Fibroblast of upper back skin (primary cell): ENCODE results near the gene SIDT1.

Experiments
- DNase-seq: peaks from one replicate; pipeline ENCODE4 v3.0.0-alpha.2; 2013

SIDT1 gene

DNA sequence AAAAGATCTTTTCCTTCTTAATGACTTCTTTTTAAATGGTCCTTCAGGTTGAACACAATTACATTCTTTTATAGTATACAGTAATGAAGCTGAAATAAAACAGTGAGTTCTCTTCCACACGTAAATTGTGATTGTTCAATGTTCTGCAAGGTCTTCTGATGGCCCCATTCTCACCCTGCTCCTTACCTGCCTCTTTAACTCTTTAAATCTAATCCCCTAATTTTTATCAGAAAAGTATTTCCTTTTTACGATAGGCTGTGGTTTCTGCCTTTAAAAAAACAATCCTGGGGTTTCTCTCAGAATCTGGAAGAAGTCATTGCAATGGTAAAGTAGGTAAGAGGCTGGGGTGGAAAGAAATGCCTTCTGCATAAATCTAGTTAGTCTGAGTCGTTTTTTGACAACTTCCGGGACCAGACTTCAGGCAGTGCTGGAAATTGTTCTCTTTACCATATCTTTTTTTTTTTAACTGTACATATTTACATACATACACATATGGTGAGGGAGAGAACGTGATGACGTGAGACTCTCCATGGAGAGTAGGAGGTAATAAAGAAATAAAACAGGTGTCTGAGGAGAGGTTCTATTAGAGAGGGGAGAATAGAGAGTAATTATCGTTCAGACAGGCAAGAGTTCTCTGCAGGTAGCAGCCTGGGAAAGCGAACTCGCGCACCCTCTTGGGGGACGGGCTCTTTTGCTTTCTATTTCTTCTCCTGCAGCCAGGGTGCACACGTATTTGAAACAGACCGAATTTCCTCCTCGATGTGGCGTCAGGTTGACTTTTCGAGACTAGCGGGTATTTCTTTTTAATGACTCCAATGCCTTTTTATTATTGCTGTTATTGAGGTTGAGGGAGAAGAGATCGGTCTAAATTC is at the start of gene SIDT1:
SIDT1 (plus strand) TSS at position 730 of the 872 bp plus-strand sequence. CDS start 467 bp downstream, outside the sequence.
- DNase-seq: no peak

DNA sequence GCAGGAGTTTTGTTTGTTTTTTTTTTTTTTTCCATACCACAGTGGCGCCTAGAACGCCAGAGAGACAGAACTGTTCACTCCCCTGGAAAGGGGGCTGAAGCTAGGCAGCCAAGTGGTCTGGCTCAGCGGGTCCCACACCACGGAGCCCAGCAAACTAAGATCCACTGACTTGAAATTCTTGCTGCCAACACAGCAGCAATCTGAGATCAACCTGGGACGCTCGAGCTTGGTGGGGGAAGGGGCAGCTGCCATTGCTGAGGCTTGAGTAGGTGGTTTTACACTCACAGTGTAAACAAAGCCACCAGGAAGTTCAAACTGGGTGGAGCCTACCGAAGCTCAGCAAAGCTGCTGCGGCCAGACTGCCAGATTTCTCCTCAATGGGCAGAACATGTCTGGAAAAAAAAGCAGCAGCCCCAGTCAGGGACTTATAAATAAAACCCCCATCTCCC is 47.2 kb upstream of the SIDT1 start:
- no peak for DNase-seq

DNA sequence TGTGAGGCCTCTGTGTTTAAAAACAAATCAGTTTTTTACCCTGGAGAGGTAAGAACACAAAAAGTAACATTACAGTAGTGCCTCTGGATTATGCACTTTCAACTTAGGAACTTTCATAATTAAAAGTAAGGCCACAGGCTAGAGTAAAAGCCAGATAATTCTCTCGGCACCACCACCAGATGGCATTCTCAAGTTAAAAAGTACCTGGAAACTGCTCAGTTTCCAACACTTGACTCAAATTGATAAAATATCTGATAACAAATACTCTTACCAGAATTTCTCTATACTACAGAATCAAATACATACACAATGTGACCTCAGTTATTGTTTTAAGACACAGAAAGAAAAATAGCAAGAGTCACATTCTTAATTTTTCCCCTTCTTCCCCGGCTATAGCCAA is 37.3 kb upstream of the SIDT1 start:
- DNase-seq: peak; percentile 32

DNA sequence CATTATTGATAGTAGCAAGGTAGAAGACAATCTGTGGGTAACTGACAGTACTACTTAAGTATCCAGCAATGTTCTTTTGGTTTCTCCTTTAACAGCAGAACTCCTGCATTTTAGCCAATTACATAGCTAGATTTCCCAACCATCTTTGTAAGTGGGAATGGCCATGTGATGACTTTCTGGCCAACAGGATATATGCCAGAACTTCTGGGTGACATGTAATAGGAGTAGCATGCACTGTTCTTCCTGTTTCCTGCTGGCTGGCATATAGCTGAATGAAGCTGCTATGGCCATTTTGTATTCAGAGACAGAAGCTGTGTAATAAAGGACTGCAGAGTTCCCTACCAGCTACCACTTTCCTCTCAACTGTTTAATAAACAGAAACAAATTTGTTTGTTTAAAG is 35.4 kb upstream of the SIDT1 start:
- peak; percentile 28 for DNase-seq

DNA sequence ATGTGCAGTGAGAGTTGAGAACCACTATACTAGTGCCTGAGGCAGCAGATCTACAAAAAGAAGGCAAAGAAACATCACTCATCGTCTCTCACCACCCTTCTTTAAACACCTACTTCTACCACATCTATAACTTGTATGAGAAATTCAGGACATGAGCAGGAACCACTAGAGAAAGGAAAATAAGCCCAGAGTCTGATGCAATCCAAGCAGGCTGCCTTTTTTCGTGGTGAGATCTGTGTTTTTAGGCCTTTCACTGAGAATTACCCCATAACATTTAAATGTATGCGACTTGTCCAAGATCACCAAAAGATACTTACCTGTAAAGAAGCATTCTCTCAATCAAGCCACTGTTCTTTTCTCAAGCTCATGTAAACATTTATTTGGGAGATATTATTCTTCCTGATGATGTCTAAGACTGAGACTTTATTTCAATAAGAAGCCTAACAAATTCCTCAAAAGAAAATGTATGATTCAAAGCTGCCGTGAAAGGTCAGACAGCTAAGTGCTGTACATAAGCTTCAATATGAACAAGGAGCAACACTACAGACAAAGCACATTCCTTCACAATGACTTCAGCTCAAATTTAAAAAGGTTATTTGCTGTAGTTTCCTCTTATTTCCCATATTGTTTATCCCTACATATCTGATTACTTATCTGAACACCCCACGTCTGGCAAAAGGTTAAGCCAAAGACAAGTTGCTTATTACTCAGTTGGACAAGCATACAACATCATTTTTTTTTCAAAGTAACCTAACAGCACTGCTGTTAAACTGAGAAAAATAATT is 33.9 kb upstream of the SIDT1 start:
- DNase-seq: peak; percentile 62

DNA sequence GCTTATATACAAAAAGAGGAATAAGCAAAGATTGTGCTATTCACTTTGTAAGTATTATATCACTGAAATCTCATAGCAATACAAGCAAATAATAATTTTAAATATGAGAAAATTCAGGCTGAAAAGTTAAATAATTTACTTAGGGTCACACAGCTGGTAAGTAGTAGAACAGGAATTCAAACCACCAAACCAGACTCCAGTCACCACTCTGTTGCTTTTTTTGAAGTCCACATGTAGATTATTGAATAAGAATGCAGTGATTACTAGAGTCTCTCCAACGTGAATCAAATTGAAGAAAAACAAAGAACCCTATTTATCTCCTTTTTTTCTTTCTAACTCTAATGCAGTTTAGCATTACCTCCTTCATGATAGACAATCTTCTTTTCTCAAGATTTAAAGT is 33.3 kb upstream of the SIDT1 start:
- DNase-seq: peak; percentile 7

DNA sequence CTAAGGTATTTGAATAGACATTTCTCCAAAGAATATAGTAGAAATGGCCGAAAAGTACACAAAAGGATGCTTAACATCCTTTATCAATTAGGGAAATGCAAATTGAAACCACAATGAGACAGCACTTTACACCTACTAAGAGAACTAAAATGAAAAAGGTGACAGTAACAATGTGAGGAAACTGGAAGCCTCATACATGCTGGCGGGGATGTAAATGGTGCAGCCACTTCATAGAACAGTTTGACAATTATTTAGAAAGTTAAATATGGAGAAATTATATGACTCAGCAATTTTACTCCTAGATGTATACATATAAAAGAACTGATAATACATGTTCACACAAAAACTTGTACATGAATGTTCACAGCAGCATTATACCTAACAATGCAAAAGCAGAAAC is 30.8 kb upstream of the SIDT1 start:
- no peak for DNase-seq

DNA sequence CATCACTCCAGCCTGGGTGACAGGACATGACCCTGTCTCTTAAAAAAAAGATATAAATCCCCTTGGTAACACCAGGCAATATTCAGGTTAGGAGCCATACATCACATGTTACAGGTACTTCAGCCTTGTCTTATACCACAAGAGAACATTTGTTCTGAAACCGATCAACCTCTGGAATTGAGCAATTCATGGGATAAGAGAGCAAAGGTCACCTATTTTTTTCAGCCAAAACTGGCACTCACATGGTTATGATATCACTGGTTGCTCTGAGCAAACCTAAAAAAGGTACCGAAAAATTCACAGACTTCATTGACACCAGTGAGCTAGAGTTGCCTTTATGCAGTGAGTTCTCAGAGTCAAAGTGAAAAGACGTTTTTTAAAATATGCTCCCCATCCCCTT is 26.5 kb upstream of the SIDT1 start:
- DNase-seq: no peak

DNA sequence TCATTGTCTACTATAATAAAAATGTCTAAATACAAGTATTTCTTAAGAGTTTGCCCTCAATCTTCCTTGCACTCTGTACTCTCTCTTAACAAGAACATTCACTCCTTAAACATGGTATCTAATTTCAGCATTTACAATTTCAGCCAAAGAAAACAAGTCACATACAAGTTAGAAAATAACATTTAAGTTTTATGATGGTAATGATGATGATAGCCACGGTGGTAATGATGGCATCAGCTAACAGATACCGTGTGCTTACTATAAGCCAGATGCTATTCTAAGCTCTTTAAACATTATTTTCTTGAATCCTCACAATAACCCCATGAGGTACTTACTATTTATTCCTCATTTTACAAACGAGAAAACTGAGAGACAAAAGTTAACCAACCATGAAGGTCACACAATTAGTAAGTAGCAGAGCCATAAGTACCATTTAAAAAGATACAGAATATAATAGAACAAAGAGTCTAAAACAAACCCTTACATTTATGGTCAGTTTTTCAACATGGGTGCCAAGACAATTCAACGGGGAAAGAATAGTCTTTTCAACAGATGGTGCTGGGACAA is 24.8 kb upstream of the SIDT1 start:
- DNase-seq: no peak

DNA sequence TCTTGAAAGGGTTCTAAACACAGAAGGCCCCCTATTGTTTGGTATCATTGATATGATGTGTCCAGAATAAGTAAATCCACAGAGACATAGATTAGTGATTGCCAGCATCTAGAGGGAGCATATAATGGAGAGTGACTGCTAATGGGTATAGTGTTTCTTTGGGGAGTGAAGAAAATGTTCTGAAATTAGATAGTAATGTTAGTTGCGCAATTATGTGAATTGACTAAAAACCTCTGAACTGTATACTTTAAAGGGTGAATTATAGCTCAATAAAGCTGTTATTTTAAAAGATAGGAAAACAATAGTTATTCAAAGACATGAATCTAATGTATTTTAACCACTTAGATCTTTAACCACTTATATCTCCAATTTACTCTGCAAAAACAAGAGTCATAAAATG is 23.4 kb upstream of the SIDT1 start:
- no peak for DNase-seq

DNA sequence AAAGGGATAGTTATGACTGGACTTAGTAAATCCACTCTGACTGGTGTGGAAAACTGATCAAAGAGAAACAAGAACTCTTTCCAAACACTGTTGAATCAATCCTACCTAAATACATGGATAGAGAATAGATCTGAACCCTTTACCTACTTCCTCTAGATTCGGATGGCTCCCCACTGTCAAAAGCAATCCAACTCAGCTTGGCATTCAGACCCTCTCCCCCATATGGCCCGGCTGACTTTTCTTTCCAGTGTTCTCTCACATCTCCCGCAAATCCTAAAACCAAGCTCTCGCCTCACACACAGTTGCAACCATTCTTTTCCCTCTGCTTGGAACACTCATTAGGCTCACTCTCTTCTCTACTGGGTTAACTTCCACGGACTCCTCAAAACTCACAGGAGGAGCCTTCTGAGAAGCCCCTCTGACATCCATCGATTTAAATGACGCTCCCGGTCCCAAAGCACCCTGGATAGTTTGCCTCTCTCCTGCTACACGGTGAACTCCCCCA is 18.0 kb upstream of the SIDT1 start:
- DNase-seq: no peak

DNA sequence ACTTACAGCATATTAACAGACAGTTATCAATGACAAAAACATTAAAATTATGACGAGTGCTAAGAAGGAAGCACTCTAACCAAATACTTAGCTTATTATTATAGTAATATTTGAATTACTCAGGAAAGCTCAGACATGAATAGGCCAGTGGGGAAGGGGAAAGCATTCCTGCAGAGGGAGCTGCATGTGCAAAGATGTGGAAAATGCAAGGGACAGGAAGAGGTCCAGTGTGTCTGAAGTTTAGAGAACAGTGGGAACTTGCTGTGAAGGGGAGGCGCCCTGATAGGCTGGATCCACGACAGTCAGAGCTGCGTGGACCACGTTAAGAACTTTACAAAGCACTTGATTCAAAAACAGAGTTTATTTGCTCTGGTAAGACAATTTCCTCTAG is 16.2 kb upstream of the SIDT1 start:
- DNase-seq: no peak

DNA sequence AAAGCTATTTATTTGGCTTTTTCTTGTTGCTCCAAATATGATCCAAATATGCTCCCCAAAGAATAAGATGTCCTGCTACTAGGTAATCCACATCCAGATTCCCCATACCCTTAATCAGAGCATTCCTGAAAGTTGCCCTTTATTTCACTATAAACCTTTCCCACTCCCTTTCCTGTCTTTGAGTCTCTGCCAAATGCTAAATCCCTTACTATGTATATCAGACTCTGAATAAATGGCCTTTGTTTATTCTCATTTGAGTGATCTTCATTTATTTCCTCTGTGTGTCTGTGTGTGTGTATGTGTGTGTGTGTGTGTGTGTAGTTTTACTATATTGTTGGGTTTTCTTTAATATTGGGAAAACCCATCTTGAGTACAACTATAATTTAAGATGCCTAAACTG is 10.4 kb upstream of the SIDT1 start:
- no peak for DNase-seq

DNA sequence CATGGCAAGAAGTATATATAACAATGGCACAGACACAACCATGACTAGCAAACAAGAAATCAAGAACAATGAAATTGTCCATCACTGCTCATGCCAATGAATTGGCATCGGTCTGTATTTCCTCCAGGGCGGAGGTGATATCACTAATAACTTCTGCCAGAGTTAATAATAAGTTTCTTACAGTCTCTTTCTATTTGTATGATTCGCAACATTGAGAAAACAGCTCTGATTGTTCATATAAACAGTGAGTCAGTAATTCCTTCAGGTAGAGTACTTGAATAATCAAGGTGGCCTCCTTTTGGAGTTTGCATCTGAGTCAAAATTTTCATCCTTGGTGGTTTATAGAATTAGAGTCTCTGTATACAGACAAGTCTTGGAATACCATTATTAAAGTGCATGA is 9.1 kb upstream of the SIDT1 start:
- DNase-seq: no peak

DNA sequence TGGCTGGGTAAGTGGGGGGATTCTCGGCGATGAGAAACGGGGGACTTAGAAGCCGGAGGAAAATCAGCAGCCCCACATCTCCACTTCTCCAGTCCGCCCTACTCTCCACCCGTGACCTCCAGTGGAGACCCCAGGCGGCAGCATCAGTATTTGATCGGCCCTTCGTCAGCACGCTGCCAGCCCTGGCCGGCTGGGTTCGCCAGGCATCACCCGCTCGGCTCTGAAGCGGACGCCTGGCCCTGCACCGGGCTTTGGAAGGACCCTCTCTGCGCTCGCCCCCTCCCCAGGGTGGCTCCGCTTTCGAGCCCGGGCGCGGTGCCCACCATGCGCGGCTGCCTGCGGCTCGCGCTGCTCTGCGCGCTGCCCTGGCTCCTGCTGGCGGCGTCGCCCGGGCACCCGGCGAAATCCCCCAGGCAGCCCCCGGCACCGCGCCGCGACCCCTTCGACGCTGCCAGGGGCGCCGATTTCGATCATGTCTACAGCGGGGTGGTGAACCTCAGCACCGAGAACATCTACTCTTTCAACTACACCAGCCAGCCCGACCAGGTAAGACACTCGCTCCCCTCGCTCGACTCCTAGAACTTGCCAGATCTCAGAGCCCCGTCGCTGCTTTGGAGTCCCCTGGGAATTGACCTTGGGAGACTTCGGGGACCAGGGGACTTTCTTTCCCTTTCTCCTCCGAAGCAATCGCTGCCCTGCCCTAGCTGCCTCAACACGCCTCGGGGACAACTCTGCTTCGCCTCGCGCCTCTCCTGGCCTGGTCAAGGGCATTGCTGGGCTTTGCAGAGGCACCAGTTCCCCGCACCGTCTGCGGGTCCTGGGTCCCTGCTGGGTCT is 561 bp downstream of the SIDT1 start:
- DNase-seq: no peak

DNA sequence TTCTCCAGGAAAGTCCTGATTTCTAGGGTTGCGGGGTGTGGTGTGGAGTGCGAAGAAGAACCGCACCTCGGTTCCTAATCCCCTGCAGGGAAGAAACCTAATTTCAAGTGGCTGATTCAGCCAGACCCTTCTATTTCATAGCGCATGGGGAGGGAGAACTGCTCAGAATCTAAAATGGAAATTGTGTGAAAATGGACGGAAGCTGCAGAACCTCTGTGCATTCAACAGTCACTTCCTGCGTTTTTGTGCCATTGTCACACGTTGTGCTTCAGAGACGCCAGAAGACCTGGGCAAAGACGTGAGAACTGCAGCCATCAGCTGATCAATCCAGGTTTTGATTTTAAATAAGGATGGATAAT is 1.2 kb downstream of the SIDT1 start:
- DNase-seq: no peak

DNA sequence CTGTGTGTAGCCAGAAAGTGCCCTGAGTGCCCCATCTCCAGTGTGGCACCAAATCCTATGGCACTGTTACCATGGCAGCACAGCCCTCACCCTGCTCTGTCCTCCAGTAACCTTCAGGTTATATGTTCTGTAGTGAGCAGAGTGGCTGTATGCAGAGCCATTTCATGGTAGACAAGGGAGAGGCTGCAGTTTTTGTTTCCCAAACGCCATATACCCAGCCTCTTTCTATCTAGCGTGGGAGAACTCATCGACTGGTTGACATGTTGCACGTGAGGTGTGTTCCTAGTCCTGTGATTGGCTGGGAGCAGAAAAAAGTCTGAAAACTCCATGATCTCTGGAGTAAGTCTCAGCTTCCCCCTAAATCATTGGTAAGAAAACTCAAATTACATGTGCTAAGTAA is 2.0 kb downstream of the SIDT1 start:
- DNase-seq: no peak

DNA sequence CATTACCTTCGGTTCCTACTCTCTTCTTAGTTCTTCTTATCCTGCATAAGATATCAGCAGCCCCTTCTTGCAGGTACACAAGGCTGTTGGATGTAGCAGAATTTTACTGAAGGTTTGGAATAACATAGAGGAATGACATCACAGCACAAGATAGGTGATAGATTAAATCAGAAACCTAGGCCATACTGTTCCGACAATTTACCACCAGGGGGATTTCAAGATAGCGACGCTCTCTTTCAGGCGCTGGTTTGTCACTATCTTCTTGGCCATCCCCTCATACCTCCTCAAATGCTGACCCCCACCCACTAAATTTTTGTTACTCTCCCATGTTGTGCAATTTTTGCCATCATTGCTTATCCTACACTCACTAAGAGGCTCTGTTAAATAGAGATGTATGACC is 3.5 kb downstream of the SIDT1 start:
- no peak for DNase-seq

DNA sequence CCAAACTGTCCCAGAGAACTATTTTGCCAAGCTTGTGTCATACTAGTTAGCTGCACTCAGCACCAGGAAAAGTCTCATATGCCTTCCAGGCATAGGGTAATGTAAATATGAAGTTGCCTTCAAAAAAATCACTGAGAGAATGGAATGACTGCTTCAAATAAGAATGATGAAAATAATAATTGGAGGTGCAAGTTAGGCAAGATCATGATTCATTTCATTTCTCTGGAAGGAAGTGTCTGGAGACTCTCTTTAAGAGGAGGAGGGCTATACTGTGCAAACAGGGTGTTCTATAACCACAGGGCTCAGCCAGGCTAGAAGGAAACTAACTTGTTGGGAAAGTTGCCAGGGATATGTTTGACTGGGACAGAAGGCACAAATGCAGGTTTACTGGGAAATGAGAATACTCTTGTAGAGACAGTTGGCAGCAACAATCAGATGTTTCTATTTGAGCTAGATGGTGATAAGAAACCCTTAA is 4.3 kb downstream of the SIDT1 start:
- peak; percentile 22 for DNase-seq

DNA sequence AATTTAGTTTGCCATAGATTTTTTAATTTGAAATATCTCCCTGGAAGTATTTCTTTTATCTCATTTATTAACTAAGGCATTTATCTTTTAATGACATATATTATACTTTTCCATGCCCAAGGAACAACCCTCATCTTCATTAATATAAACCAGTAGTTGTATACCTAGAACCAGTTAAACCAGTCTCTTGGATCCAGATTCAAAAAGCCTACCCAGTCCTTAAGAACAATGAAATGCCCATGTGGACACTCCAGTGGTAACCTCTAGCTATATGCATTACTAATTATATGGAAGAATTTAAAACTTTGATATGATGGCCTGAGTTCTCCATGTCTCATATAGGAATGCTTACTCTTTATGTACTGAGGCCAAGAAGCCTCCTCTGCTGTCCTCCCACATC is 4.8 kb downstream of the SIDT1 start:
- DNase-seq: no peak

DNA sequence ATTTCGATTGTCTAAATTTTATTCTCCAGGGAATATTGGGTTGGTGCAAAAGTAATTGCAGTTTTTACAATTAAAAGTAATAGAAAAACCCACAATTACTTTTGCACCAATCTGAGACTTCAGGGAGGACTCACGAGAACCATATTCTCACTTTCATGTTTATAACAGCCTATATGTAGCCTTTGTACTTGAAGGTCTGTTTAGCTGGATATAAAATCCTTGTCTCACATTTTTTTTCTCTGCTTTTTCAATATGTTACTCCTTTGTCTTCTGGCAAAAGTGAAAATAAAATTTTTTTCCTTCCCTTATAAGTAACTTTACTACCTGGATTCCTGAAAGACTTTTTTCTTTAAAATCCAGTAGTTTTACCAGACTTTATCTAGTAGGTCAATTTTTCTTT is 9.2 kb downstream of the SIDT1 start:
- no peak for DNase-seq

DNA sequence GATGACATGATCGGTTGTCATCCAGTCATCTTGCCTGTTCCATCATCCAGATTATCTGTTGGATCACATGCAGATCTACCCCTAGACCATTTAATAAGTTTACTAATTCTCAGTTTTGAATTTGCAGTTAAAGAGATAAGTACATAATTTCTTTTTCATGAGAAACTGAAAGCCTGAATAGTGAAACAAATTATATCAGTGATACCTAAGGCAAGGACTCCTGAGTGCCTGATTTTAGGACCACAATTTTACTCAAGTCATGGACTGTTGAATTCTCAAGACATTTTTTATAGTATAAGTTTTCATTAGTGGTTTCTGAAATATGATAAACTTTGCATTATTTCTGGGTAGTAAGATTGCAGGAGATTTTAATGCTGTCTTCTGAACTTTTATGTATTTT is 13.2 kb downstream of the SIDT1 start:
- DNase-seq: no peak

DNA sequence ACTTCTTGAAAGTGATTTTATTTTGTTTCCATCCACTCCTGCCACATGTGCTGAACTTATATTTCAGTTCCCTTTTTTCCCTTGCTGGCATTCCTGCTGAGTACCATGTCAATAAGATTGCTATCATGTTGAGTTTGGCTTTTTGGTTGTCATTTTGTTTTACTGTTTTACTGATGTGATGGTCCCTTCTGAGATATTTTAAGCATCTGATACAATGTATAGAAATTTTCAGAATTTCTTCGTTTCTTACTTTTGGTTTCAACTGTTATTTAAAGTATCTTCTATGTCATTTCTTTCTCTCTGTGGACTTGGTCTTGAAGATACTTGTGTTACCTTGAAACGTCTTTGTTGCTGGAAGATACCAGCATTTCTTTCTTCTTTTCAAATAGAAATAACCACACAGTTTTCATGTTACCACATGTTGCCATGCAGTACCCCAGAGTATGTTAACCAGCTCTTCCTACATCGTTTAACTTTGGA is 14.1 kb downstream of the SIDT1 start:
- DNase-seq: no peak
